ENCODE measurements around the gene ANKRD39.
A peak's percentile ranks its signal among the peaks of the same experiment; 100 is the strongest.

ANKRD39 gene

GRCh38 chr2:96830044-96830562 is 27.7 kb downstream of the ANKRD39 start:
- no peaks in the 10 kb centered on the region for H3K27me3 ChIP-seq (replicated peaks in 2 of 5; ENCODE audit: control insufficient read depth in 4 of 5, insufficient read depth in 5 of 5, low read length in 4 of 5)
- no peak overlapping the region for H3K4me3 ChIP-seq (ENCODE audit: control insufficient read depth in 1 of 7, extremely low read depth in 1 of 7, insufficient read depth in 4 of 7, low read depth in 2 of 7, low read length in 6 of 7)
- ChIA-PET CTCF (interaction anchor here (2.1 kb wide), 1 partner anchor 28 kb away, joined by 4 read pairs; the partner anchor contains the start of gene ANKRD39), POLR2A (no interaction called here)
- H3K27ac ChIP-seq (ENCODE audit: insufficient read depth in 1 of 2, low read depth in 1 of 2, low read length in 2 of 2, poor library complexity in 1 of 2, severe bottlenecking in 2 of 2), result peak overlapping the region in 1 of 2 experiments; percentile 34
- whole genome bisulfite sequencing (ENCODE audit: insufficient coverage), result 81% methylated on average over 4 of the region's 5 CpGs
- H3K4me1 ChIP-seq (ENCODE audit: control extremely low read depth in 1 of 4, control insufficient read depth in 4 of 4, insufficient read depth in 4 of 4, low read length in 3 of 4), result no peaks in the 10 kb centered on the region
- no peak for DNase-seq
- H3K36me3 ChIP-seq (ENCODE audit: control insufficient read depth in 4 of 4, insufficient read depth in 4 of 4, low read length in 3 of 4), result peaks cover 21 to 92% (median 68%) of the 10 kb centered on the region in 4 experiments
- no peaks in the 10 kb centered on the region for H3K9me3 ChIP-seq (ENCODE audit: control extremely low read depth in 1 of 5, control insufficient read depth in 4 of 5, insufficient read depth in 2 of 5, low read depth in 1 of 5, low read length in 4 of 5)

- no peaks in the 10 kb centered on the region for H3K4me1 ChIP-seq (ENCODE audit: control extremely low read depth in 1 of 4, control insufficient read depth in 4 of 4, insufficient read depth in 4 of 4, low read length in 3 of 4)
- WGBS (ENCODE audit: insufficient coverage), result 91% methylated on average over 7 of the region's 13 CpGs
- H3K4me3 ChIP-seq (ENCODE audit: control insufficient read depth in 1 of 7, extremely low read depth in 1 of 7, insufficient read depth in 4 of 7, low read depth in 2 of 7, low read length in 6 of 7), result no peak overlapping the region
- no peaks in the 10 kb centered on the region for H3K9me3 ChIP-seq (ENCODE audit: control extremely low read depth in 1 of 5, control insufficient read depth in 4 of 5, insufficient read depth in 2 of 5, low read depth in 1 of 5, low read length in 4 of 5)
- H3K27ac ChIP-seq (ENCODE audit: insufficient read depth in 1 of 2, low read depth in 1 of 2, low read length in 2 of 2, poor library complexity in 1 of 2, severe bottlenecking in 2 of 2), result no peak overlapping the region
- ChIA-PET CTCF (interaction anchor here (0.6 kb wide), 1 partner anchor 267 kb away, joined by 4 read pairs; no protein-coding TSS in a partner anchor), POLR2A (no interaction called here)
- H3K27me3 ChIP-seq (replicated peaks in 2 of 5; ENCODE audit: control insufficient read depth in 4 of 5, insufficient read depth in 5 of 5, low read length in 4 of 5), result no peaks in the 10 kb centered on the region
- no peak for DNase-seq
- peaks cover 20 to 90% (median 72%) of the 10 kb centered on the region in 4 experiments for H3K36me3 ChIP-seq (ENCODE audit: control insufficient read depth in 4 of 4, insufficient read depth in 4 of 4, low read length in 3 of 4)
These were observed 28.9 kb downstream of the ANKRD39 start for GRCh38 chr2:96828874-96829273.

- CTCF ChIA-PET, result interaction anchor here (0.6 to 0.9 kb wide), 2 partner anchors 11 to 267 kb away, joined by 3 to 4 read pairs; no protein-coding TSS in a partner anchor
- H3K27ac ChIP-seq (ENCODE audit: insufficient read depth in 1 of 2, low read depth in 1 of 2, low read length in 2 of 2, poor library complexity in 1 of 2, severe bottlenecking in 2 of 2), result no peak overlapping the region
- H3K9me3 ChIP-seq (ENCODE audit: control extremely low read depth in 1 of 5, control insufficient read depth in 4 of 5, insufficient read depth in 2 of 5, low read depth in 1 of 5, low read length in 4 of 5), result no peaks in the 10 kb centered on the region
- POLR2A ChIA-PET, result no interaction called here
- H3K27me3 ChIP-seq (replicated peaks in 2 of 5; ENCODE audit: control insufficient read depth in 4 of 5, insufficient read depth in 5 of 5, low read length in 4 of 5), result no peaks in the 10 kb centered on the region
- peaks cover 18 to 89% (median 73%) of the 10 kb centered on the region in 4 experiments for H3K36me3 ChIP-seq (ENCODE audit: control insufficient read depth in 4 of 4, insufficient read depth in 4 of 4, low read length in 3 of 4)
- WGBS (ENCODE audit: insufficient coverage), result 98% methylated on average over 14 of the region's 14 CpGs
- no peaks in the 10 kb centered on the region for H3K4me1 ChIP-seq (ENCODE audit: control extremely low read depth in 1 of 4, control insufficient read depth in 4 of 4, insufficient read depth in 4 of 4, low read length in 3 of 4)
- no peak overlapping the region for H3K4me3 ChIP-seq (ENCODE audit: control insufficient read depth in 1 of 7, extremely low read depth in 1 of 7, insufficient read depth in 4 of 7, low read depth in 2 of 7, low read length in 6 of 7)
- no peak for DNase-seq
These were observed 29.4 kb downstream of the ANKRD39 start for GRCh38 chr2:96828436-96828835.

- Histone ChIP-seq H3K27ac (ENCODE audit: insufficient read depth in 1 of 2, low read depth in 1 of 2, low read length in 2 of 2, poor library complexity in 1 of 2, severe bottlenecking in 2 of 2) (no peak overlapping the region), H3K36me3 (ENCODE audit: control insufficient read depth in 4 of 4, insufficient read depth in 4 of 4, low read length in 3 of 4) (peaks cover 12 to 85% (median 63%) of the 10 kb centered on the region in 4 experiments), H3K27me3 (replicated peaks in 2 of 5; ENCODE audit: control insufficient read depth in 4 of 5, insufficient read depth in 5 of 5, low read length in 4 of 5) (no peaks in the 10 kb centered on the region), H3K4me1 (ENCODE audit: control extremely low read depth in 1 of 4, control insufficient read depth in 4 of 4, insufficient read depth in 4 of 4, low read length in 3 of 4) (no peaks in the 10 kb centered on the region), H3K9me3 (ENCODE audit: control extremely low read depth in 1 of 5, control insufficient read depth in 4 of 5, insufficient read depth in 2 of 5, low read depth in 1 of 5, low read length in 4 of 5) (no peaks in the 10 kb centered on the region), H3K4me3 (ENCODE audit: control insufficient read depth in 1 of 7, extremely low read depth in 1 of 7, insufficient read depth in 4 of 7, low read depth in 2 of 7, low read length in 6 of 7) (no peak overlapping the region)
- no peak for DNase-seq
- ChIA-PET POLR2A (no interaction called here), CTCF (no interaction called here)
- 95% methylated on average over 19 of the region's 22 CpGs for WGBS (ENCODE audit: insufficient coverage)
These were observed 31.1 kb downstream of the ANKRD39 start for GRCh38 chr2:96826546-96827278.

- 92% methylated on average over 14 of the region's 14 CpGs for WGBS (ENCODE audit: insufficient coverage)
- no peak for DNase-seq
- Histone ChIP-seq H3K27me3 (replicated peaks in 2 of 5; ENCODE audit: control insufficient read depth in 4 of 5, insufficient read depth in 5 of 5, low read length in 4 of 5) (no peaks in the 10 kb centered on the region), H3K27ac (ENCODE audit: insufficient read depth in 1 of 2, low read depth in 1 of 2, low read length in 2 of 2, poor library complexity in 1 of 2, severe bottlenecking in 2 of 2) (no peak overlapping the region), H3K4me3 (ENCODE audit: control insufficient read depth in 1 of 7, extremely low read depth in 1 of 7, insufficient read depth in 4 of 7, low read depth in 2 of 7, low read length in 6 of 7) (no peak overlapping the region), H3K9me3 (ENCODE audit: control extremely low read depth in 1 of 5, control insufficient read depth in 4 of 5, insufficient read depth in 2 of 5, low read depth in 1 of 5, low read length in 4 of 5) (no peaks in the 10 kb centered on the region), H3K36me3 (ENCODE audit: control insufficient read depth in 4 of 4, insufficient read depth in 4 of 4, low read length in 3 of 4) (peaks cover 12 to 76% (median 61%) of the 10 kb centered on the region in 4 experiments), H3K4me1 (ENCODE audit: control extremely low read depth in 1 of 4, control insufficient read depth in 4 of 4, insufficient read depth in 4 of 4, low read length in 3 of 4) (peaks cover 0 to 14% (median 2%) of the 10 kb centered on the region in 4 experiments)
- CTCF ChIA-PET, result no interaction called here
- POLR2A ChIA-PET, result no interaction called here
These were observed 32.8 kb downstream of the ANKRD39 start for GRCh38 chr2:96825057-96825456.

GRCh38 chr2:96824079-96824870 is 33.5 kb downstream of the ANKRD39 start:
- ChIA-PET POLR2A (no interaction called here), CTCF (interaction anchor here (0.6 to 1.0 kb wide), 2 partner anchors 18 to 338 kb away, joined by 3 read pairs; no protein-coding TSS in a partner anchor)
- no peaks in the 10 kb centered on the region for H3K9me3 ChIP-seq (ENCODE audit: control extremely low read depth in 1 of 5, control insufficient read depth in 4 of 5, insufficient read depth in 2 of 5, low read depth in 1 of 5, low read length in 4 of 5)
- no peak for DNase-seq
- 96% methylated on average over 4 of the region's 6 CpGs for WGBS (ENCODE audit: insufficient coverage)
- H3K27me3 ChIP-seq (replicated peaks in 2 of 5; ENCODE audit: control insufficient read depth in 4 of 5, insufficient read depth in 5 of 5, low read length in 4 of 5), result no peaks in the 10 kb centered on the region
- H3K4me3 ChIP-seq (ENCODE audit: control insufficient read depth in 1 of 7, extremely low read depth in 1 of 7, insufficient read depth in 4 of 7, low read depth in 2 of 7, low read length in 6 of 7), result no peak overlapping the region
- H3K36me3 ChIP-seq (ENCODE audit: control insufficient read depth in 4 of 4, insufficient read depth in 4 of 4, low read length in 3 of 4), result peaks cover 12 to 74% (median 59%) of the 10 kb centered on the region in 4 experiments
- H3K27ac ChIP-seq (ENCODE audit: insufficient read depth in 1 of 2, low read depth in 1 of 2, low read length in 2 of 2, poor library complexity in 1 of 2, severe bottlenecking in 2 of 2), result no peak overlapping the region
- H3K4me1 ChIP-seq (ENCODE audit: control extremely low read depth in 1 of 4, control insufficient read depth in 4 of 4, insufficient read depth in 4 of 4, low read length in 3 of 4), result peaks cover under 1 to 21% (median 7%) of the 10 kb centered on the region in 4 experiments

Data from common myeloid progenitor, CD34-positive (primary cell).